Suprapubic skin (tissue), 4 donors: ENCODE data around the gene YBEY. TPM values are rescaled to one million over a fixed set of nuclear protein-coding genes. Genes with fewer than 3 reads are reported as not detected.

ENCODE experiments used
- DNase-seq, 2 donors: peaks; one replicate each; pipeline ENCODE4 v3.0.0-alpha.2; 2019; ENCODE audit warnings: low spot score in 2 of 2
- H3K27ac ChIP-seq: fragments of 200-600 bp; sonication (generic); one replicate; pipeline ENCODE4 v1.5.1; 2019
- H3K27me3 ChIP-seq: fragments of 200-600 bp; sonication (generic); one replicate; pipeline ENCODE4 v1.5.1; 2019
- H3K36me3 ChIP-seq: fragments of 200-600 bp; sonication (generic); one replicate; pipeline ENCODE4 v1.5.1; 2019
- H3K4me1 ChIP-seq: fragments of 200-600 bp; sonication (generic); one replicate; pipeline ENCODE4 v1.5.1; 2019
- H3K4me3 ChIP-seq: fragments of 200-600 bp; sonication (generic); one replicate; pipeline ENCODE4 v1.5.1; 2019; ENCODE audit warnings: mild to moderate bottlenecking
- H3K9me3 ChIP-seq: fragments of 200-600 bp; sonication (generic); one replicate; pipeline ENCODE4 v1.5.1; 2019
- CTCF ChIP-seq, 2 donors: fragments of 200-600 bp in 1 of 2; fragments of 450-650 bp in 1 of 2; sonication (generic) in 1 of 2; IDR thresholded peaks; one replicate each; pipeline ENCODE4 v1.5.1; 2016 to 2019; ENCODE audit warnings: antibody characterized with exemption in 2 of 2, mild to moderate bottlenecking in 1 of 2, moderate library complexity in 1 of 2
- EP300 ChIP-seq: sonication (generic); formaldehyde crosslinking; IDR thresholded peaks from one replicate; pipeline ENCODE4 v1.6.1; 2017; ENCODE audit warnings: antibody characterized with exemption
- POLR2A ChIP-seq, 2 donors: fragments of 450-650 bp; IDR thresholded peaks; one replicate each; pipeline ENCODE4 v1.6.1; 2017; ENCODE audit warnings: antibody characterized with exemption in 2 of 2, mild to moderate bottlenecking in 2 of 2, moderate library complexity in 2 of 2
- POLR2AphosphoS5 ChIP-seq, 3 donors: sonication (generic); formaldehyde crosslinking; IDR thresholded peaks; one replicate each; pipeline ENCODE4 v1.6.1; 2017; ENCODE audit warnings: antibody characterized with exemption in 3 of 3
- WGBS: methylation state at CpG from one replicate; pipeline ENCODE4 v1.1.5; 2018; 5-methylcytosine and 5-hydroxymethylcytosine counted together
- total RNA-seq, 4 donors: library from RNA; depleted of rRNA; stranded (reverse); fragments of >200 nt; gene quantifications; one replicate each; pipeline ENCODE4 v1.1.0, GENCODE V29; 2016

Gene YBEY
- total RNA-seq, 4 donors from 2014 or later = 13.3 to 23.8 (median 18.8) TPM

- TF ChIP-seq POLR2AphosphoS5 (IDR thresholded peaks at IDR 0.05) = no peak
- TF ChIP-seq POLR2A (IDR thresholded peaks at IDR 0.05) = no peak
- TF ChIP-seq CTCF (IDR thresholded peaks at IDR 0.05) = no peak
- TF ChIP-seq EP300 = no peak
- peaks cover 12% of the 10 kb centered on the region for H3K36me3 ChIP-seq
- no peak overlapping the region for H3K27ac ChIP-seq
- H3K4me3 ChIP-seq = no peak overlapping the region
- 89% methylated on average over 10 of the region's 10 CpGs for WGBS
- no peaks in the 10 kb centered on the region for H3K9me3 ChIP-seq
- H3K27me3 ChIP-seq = no peaks in the 10 kb centered on the region
- peaks cover 31% of the 10 kb centered on the region for H3K4me1 ChIP-seq
- no peak for DNase-seq
Measured at GRCh38 chr21:46287541-46287940, 1.4 kb downstream of the YBEY start.

- no peak for TF ChIP-seq POLR2AphosphoS5 (IDR thresholded peaks at IDR 0.05)
- no peak for TF ChIP-seq EP300
- no peak for TF ChIP-seq POLR2A (IDR thresholded peaks at IDR 0.05)
- no peak for TF ChIP-seq CTCF (IDR thresholded peaks at IDR 0.05)
- Histone ChIP-seq H3K27me3 (no peaks in the 10 kb centered on the region), H3K4me1 (peaks cover 10% of the 10 kb centered on the region), H3K27ac (no peak overlapping the region), H3K4me3 (no peak overlapping the region), H3K36me3 (peaks cover 8% of the 10 kb centered on the region), H3K9me3 (no peaks in the 10 kb centered on the region)
- DNase-seq = no peak
- whole genome bisulfite sequencing = 77% methylated on average over 6 of the region's 6 CpGs
Measured at GRCh38 chr21:46289655-46290179, 3.6 kb downstream of the YBEY start.

DNA sequence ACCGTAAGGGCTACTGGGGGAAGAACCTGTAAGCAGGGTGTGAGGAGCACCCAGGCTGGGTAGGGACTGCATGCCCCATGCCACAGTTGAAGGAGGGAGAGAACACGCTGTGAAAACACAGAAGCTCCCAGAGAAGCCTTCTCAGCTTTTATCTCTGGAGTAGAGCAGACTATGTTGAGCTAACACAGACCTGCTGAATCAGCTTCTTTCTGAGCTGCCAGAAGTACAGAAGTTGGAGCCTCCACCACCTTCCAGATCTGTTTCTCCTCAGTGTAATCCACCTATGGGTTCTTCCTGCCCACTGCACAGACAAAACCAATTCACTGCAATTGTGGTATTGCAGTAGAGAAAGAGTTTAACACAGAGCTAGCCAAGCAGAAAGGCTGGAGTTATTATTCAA is 5.4 kb downstream of the YBEY start:
- Histone ChIP-seq H3K4me1 (peaks cover 15% of the 10 kb centered on the region), H3K36me3 (peaks cover 8% of the 10 kb centered on the region), H3K27me3 (no peaks in the 10 kb centered on the region), H3K27ac (no peak overlapping the region), H3K4me3 (no peak overlapping the region), H3K9me3 (no peaks in the 10 kb centered on the region)
- no peak for TF ChIP-seq CTCF (IDR thresholded peaks at IDR 0.05)
- no peak for TF ChIP-seq POLR2A (IDR thresholded peaks at IDR 0.05)
- no peak for TF ChIP-seq POLR2AphosphoS5 (IDR thresholded peaks at IDR 0.05)
- 83% methylated on average over 2 of the region's 2 CpGs for WGBS
- DNase-seq = no peak

GRCh38 chr21:46294647-46295176 is 8.6 kb downstream of the YBEY start:
- Histone ChIP-seq H3K36me3 (peaks cover 8% of the 10 kb centered on the region), H3K4me3 (no peak overlapping the region), H3K27me3 (no peaks in the 10 kb centered on the region), H3K4me1 (peaks cover 28% of the 10 kb centered on the region), H3K27ac (peak overlapping the region; percentile 3), H3K9me3 (no peaks in the 10 kb centered on the region)
- no peak for TF ChIP-seq CTCF (IDR thresholded peaks at IDR 0.05)
- TF ChIP-seq POLR2AphosphoS5 (IDR thresholded peaks at IDR 0.05) = no peak
- TF ChIP-seq EP300 = no peak
- no peak for TF ChIP-seq POLR2A (IDR thresholded peaks at IDR 0.05)
- 67% methylated on average over 10 of the region's 10 CpGs for WGBS
- DNase-seq = no peak

GRCh38 chr21:46295177-46295770 is 9.1 kb downstream of the YBEY start:
- Histone ChIP-seq H3K9me3 (no peaks in the 10 kb centered on the region), H3K4me3 (no peak overlapping the region), H3K27ac (peak overlapping the region; percentile 3), H3K36me3 (peaks cover 8% of the 10 kb centered on the region), H3K27me3 (no peaks in the 10 kb centered on the region), H3K4me1 (peaks cover 28% of the 10 kb centered on the region)
- TF ChIP-seq POLR2AphosphoS5 (IDR thresholded peaks at IDR 0.05) (no peak), EP300 (no peak), POLR2A (IDR thresholded peaks at IDR 0.05) (no peak)
- 50% methylated on average over 7 of the region's 9 CpGs for WGBS
- DNase-seq = no peak
